GM04503 (cell line): ENCODE data around the gene NEDD4.
"Not testable (repeated sequence)": the region's sequence is repeated elsewhere in the genome, so short reads cannot be mapped to it uniquely, and the experiment has no call there.

Experiments used
- DNase-seq: peaks from one replicate; pipeline ENCODE4 v3.0.0-alpha.2; 2012; ENCODE audit warnings: low read depth

NEDD4 gene

DNA sequence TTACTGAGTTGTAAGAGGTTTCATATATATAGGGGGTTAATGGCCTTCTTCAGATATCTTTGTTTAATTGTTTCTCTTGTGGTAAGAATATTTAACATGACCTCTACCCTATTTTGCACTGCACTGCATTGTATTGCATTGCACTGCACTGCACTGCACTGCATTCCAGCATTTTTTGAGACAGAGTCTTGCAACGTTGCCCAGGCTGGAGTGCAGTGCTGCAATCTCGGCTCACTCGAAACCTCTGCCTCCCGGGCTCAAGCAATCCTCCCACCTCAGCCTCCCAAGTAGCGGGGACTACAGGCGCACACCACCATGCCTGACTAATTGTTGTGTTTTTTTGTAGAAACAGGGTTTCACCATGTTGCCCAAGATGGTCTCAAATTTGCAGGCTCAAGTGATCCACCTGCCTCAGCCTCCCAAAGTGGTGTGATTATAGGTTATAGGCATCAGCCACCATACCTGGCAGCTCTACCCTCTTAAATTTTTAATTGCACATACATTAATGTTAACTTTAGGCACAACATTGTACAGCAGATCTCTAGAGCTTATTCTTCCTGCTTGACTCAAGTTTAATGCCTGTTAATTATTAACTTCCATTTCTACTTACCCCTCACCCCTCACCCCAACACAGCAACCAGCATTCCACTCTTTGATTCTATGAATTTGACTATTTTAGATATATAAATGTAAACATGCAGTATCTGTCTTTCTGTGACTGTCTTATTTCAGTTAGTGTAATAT, 38.4 kb downstream of the NEDD4 start:
- DNase-seq: no peak

DNA sequence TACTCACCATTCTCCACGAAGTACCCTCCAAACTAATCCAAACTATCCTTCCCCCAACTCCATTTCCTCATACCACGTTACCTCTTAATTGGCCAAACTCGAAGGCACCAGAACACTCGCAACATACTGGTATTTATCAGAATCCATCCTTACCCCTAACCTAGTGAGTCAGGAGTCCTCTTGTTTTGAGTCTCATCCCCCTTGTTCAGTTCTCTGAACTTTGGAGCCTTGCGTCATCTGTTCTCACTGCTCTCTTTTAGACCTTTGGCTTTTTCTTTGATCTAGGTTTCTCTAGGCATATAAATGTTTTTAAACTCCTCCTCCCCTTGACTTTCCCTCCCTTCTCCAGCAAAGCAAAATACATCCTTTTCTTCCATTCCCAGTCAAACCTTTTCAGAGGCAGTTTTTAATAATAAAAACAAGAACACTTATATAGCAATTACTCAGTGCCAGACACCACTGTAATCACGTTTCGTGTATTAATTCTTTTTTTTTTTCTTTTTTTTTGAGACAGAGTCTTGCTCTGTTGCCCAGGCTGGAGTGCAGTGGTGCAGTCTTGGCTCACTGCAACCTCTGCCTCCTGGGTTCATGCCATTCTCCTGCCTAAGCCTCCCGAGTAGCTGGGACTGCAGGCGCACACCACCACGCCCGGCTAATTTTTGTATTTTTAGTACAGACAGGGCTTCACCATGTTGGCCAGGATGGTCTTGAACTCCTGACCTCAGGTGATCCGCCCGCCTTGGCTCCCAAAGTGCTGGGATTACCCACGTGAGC, 40.7 kb downstream of the NEDD4 start:
- DNase-seq: not testable (repeated sequence)

DNA sequence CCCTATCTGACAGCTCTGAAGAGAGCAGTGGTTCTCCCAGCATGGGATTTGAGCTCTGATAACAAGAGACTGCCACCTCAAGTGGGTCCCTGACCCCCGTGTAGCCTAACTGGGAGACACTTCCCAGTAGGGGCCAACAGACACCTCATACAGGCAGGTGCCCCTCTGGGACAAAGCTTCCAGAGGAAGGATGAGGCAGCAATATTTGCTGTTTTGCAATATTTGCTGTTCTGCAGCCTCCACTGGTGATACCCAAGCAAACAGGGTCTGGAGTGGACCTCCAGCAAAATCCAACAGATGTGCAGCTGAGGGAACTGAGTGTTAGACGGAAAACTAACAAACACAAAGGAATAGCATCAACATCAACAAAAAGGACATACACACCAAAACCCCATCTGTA, 48.8 kb downstream of the NEDD4 start:
- DNase-seq: not testable (repeated sequence)

DNA sequence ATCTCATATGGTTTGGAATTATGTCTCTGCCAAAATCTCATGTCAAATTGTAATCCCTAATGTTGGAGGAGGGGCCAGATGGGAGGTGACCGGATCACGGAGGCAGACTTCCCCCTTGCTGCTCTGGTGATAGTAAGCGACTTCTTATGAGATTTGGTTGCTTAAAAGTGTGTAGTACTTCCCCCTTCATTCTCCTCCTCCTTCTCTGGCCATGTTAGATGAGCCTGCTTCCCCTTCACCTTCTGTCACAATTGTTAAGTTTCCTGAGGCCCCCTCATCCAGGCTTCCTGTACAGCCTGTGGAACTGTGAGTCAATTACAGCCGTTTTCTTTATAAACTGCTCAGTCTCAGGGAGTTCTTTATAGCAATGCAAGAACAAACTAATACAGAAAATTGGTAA, 51.1 kb downstream of the NEDD4 start:
- no peak for DNase-seq

DNA sequence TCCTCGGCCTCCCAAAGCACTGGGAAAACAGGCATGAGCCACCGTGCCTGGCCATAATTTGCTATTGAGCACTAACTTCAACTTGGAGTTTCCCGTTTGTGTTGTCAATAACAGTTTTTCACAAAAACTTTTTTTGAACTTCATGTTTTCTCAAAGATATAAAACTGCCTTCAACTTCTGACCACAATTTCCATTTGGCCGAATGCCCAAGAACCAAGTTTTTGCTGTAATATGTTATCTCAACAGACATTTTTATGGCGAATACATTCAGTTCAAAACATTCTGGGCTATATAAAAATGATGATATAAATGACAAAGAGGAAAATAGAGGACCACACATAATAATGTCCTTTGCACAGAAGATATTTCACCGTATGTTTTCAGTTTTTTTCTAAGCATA, 56.4 kb downstream of the NEDD4 start:
- peak; percentile 37 for DNase-seq

DNA sequence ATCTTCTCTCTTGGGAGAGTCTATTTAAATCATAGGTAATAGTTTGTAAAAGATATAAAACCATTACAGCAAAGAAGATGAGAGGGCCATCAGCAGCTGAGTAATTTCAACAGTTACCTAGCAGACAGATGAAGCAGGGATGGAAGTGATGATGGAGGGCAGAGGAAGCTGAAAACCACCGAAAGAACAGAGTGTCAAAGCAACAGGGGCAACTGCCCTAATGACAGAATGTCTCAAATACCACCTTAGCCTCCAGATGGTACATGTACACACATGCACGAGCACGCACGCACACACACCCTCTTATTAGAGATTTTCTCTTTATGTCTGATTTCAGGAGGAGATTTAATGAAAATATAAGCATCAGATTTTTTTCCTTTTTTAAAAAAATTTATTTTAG, 64.5 kb downstream of the NEDD4 start:
- no peak for DNase-seq

DNA sequence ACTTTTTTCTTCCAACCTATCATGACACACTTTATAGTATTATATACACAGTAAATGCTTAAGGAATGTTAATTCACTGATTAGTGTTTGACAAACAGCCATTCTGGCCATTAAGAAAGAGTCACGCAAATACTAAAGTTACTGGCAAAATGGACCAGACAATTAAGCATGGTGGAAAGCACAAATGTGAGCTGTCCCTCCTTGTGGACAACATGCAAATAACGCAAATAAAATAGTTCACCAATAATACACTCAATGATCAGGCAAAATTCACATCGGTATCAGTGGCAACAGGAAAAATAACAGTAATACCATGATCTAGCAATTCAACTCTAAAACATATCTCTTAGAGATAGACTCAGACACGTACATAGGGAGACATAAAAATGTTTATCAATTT, 71.7 kb downstream of the NEDD4 start:
- no peak for DNase-seq

DNA sequence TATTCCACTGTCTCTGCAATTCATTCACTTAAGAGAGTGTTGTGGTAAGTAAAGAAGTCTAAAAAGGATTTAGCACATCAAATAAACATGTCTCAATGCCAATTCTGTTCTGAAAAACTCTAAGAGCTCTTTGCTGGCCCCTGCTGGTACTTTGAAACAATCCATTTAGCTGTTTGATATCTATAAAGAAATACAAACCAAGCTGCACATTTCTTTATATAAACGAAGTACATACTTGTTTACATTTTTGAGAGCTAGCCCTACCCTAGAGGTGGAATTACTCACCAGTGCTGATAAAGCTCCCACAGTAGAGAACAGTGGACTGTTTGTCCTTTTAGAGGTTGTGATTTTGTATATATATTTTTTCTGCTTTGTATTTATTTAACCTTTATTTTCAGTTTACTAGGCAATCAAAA, 75.5 kb downstream of the NEDD4 start:
- DNase-seq: peak; percentile 59

DNA sequence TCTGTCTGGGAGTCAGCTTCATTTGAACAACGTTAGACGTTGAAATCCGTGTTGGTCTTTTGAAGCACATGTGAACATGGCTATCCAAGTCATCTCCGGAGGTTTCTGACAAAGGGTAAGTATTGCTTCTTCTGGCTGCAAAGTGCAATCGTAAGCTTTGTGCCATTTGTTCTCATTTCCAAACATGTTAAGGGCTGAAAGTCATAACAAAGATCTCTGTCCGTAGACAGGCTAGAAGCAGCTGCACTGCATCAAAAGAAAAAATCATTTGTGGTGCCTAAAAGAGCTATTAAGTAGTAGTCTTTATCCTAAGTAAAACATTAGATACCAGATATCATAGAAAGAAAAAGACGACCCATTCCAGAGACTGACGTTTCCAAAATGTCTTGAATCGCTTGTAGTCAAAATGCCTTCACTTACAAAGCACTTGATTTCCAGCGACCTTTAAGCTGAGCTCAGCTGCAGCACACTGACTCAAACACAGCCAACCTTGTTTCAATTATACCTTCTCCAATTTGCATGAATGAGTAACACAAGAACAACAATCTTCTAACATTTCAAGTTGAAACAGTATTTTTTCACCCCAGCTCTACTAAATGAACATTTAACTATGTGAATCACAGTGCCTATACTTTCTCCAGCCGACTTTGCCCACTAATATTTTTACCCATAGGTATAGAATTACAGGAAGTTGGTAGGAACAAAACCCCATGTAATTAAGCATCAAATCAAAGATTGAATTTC, 76.6 kb downstream of the NEDD4 start:
- peak; percentile 48 for DNase-seq

DNA sequence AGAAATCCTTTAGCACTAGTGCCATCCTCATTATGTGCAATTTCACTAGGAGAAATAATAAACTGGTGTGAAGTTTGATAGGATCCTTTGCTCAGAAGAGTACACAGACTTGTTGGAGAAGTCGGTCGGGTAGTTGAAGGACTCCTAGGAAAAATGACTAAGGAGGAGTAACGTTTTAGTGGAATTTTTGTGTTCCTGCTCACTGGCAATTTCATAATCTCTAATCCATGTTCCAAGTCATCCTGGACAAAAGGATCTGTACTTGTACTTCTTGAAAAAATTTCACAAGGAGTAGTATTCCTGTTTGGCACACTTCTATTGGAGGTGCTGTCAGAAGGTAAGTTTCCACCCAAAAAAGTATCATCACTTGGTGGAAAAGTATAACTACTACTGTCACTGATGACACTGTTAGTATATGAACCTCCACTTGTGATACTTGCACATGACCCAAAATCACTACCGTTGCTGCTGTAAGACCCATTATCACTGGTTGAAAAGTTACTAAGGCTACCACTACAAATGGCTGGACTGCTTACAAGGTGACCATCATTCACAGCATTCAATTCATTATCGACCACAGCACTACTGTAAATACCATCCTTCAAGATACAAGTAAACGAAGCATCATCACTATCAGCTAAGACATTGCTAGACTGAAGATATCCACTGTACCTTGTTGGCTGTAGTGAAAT, 77.4 kb downstream of the NEDD4 start:
- DNase-seq: no peak

DNA sequence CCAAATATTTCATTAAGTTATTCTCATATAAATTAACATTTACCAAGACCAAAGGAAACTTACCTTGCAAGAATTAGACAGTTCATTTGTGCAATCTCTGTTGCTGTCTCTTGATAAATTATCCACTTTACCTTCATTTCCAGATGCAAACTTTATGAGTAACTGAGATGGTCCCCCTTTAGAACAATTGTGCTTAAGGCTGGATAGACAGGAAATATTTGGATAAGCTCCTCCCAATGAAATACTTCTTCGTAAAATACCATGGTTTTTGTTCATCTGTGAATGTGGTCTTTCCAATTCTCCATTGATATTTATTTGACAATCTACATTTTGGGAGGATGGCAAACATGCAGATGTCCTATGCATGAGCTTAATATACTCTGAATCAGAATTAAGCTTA, 78.2 kb downstream of the NEDD4 start:
- DNase-seq: no peak

DNA sequence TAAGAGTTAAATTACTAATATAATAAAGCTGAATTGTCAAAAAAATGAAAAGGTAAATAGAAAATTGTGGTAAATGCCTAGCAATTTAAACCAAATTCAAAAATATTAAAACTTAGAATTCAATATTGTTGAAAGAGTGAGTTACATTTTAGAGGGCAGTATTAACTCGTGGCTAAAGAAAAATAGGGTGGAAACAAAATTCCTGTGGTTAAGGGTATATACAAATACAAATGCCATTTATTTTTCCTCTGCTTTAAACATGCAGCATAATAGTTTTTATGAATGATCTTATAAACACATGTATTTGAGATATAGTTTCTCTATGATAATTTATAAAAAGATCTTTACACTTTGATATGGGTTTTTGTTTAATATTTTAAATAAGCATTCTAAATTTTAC, 79.0 kb downstream of the NEDD4 start:
- no peak for DNase-seq

DNA sequence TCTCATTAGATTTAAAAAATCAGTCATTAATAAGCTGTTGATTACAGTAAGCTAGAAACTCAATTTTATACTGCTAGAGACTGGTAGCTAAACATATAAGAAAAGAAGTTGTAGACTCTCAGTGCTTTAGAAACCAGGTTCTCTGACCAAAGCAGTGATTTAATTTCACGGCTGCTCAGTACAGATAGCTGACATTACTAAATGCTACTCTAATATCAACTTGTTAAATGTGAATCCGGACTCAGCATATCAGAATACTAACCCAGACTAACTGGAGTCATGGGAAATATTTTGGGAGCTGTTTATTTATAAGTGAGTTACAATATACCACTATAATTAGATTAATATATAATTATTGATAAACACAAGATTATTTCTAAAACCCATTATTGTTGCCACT, 80.4 kb downstream of the NEDD4 start:
- no peak for DNase-seq

DNA sequence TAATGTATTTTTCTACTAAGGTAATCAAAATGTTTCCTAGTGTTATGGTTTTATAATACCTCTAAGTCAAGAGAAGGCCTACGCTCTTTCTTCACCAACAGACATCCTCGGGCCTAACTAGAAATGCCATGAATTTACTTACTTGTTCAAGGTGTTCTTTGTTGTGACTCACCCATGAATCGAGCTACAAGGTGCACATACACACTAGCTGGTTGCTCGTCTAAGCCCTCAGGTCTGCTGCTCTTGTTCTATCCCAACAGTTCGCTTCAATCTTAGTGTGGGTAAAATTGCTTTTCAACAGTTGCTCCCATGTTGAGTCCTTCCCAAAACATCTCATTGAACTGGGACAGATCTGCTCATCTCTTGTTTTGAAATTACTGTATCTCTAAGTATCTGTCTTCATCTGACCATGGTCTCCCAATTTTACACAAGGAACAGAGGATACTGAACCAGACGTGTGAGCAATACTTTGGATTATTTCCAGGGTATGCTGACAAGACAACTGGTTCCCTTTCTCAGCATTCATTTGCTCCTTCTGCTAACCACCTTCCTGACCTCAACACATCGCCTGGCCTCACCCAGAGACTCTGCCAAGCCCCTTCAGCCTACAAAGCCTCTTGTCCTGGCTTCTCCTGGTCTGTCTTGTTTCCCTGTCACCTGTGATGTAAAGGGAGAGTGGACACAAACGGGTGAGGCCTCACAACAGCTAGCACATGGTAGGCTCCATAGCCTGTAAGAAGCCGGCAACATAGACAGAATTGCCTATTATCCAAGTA, 84.2 kb downstream of the NEDD4 start:
- peak; percentile 65 for DNase-seq

DNA sequence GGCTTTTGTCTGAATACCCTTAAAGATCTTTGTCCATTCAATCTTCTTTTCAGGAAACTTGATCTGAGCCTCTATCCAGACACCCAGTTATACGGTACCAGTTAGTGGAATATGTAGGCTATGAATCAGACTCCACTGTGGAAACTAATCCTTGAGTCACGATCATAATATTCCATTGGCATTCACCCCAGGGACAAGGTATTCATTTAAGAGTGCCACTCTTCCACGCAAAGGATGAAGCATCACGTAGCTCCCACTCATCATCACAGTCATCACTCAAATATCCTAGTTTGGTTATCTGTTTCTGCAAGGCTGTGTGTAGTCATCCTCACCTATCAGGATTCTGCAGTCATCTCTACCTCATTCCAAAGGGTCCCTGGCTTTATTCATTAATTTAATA, 85.6 kb downstream of the NEDD4 start:
- peak; percentile 98 for DNase-seq

DNA sequence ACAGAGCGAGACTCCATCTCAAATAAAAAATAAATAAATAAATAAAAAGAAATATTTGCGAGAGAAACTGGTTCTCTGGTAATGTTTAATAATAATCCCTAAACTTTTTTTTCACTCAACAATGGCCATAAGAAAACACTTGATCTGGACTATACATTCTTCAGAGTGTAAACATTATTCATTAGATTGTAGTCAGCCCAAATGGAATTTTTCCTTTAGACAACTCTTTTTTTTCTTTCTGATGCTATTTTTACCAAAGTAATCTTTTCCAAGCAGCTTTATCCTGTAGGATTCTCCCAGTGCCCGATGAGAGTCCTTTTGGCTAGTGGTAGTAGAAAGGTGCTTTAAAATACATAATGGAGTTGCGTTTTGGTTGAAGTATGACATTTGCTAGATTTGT, 90.4 kb downstream of the NEDD4 start:
- no peak for DNase-seq

DNA sequence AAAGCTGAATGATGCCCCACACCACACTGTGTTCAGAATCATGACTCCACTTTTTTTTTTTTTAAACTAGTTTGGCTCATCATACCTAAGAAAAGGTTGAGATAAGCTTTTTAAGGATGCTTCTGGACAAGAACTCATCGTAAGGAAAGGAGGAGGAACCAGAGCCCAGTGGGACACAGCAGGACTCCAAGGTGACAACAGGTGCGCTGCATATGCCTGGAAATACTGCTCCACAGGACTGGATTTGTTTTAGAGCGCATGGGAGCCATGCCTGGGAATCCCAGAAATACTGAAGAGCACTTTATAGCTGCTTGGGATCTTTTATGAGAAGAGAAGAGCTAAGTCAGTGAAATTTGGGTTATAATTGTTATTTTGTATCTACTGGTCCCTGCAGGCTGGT, 93.4 kb downstream of the NEDD4 start:
- DNase-seq: no peak

DNA sequence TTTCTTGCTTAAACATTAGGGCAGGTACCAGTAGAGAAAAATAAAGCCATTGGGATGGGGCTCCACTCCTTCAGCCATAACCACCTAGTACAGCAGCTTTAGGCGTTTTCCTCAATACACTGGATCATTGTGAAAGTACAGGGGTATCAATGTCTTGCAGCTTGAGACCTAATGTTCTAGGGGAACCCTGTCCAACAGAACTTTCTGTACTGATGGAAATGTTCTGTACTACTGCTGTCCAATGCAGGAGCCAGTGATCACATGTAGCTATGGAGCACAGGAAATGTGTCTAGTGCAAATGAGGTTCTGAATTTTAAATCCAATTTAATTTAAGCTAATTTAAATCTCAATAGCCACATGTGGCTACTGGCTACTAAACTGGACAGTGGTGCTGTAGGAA, 93.9 kb downstream of the NEDD4 start:
- no peak for DNase-seq

DNA sequence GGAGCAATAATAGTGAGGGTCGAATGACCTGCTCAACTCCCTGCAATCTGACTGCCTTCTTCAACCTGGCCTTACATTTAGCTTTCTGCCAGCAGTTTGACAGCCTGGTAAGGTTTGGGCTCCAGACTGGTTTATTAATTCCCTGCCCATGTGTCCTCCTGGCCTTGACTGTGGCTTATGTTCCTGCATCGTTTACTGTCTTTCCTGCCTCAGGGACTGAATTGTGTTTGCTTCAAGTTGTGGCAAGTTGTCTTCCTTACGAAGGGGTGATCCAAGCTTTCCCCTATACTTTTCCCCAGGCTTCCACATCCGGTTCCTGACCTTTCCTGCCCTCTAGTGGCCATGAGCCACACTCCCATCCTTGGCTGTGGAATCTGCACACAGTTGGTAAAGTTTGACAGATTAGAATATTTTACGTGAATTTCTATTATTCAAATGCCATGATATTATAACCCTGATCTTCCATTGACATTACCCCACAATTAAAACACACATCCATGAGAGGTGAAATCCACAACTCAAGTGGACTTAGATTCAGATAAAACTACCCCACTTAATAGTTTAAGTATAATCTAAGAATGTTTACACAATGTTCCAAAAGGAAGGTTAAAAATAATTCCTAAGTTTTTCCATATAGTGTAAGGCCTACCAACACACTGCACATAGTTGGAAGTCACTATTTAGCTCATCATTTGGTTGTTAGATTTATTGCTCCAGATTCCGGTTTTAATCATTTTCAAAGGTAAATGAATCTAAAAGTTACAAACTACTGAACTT, 95.7 kb downstream of the NEDD4 start:
- DNase-seq: no peak

DNA sequence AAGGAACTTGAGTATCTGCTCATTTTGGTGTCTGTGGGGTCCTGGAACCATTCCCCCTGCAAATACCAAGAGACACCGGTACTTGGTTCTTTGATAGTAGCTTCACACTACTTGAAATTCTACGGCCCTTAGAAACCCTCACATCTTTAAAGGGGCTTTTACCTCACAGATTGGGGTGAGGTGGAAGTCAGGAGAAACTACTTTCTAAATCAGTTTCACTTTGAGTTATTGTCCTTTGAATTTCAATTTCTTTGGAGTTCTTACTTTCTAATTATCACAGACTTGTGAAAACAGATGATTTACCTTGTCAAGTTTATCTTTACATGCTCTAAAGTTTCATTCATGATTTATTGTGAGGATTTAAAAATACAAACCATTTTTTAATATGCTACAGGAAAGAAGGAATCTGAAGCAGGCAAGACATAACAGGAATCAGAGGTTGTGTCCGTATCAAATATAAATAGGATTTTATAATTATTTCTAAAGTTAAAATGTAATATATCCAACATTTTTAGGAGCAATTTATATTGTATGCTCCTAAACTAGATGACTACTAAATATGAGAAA, 98.9 kb downstream of the NEDD4 start:
- no peak for DNase-seq
